Measurements from ENCODE around the gene GOLM1.
"Not testable (repeated sequence)": the region's sequence is repeated elsewhere in the genome, so short reads cannot be mapped to it uniquely, and the experiment has no call there.

Gene GOLM1

DNA sequence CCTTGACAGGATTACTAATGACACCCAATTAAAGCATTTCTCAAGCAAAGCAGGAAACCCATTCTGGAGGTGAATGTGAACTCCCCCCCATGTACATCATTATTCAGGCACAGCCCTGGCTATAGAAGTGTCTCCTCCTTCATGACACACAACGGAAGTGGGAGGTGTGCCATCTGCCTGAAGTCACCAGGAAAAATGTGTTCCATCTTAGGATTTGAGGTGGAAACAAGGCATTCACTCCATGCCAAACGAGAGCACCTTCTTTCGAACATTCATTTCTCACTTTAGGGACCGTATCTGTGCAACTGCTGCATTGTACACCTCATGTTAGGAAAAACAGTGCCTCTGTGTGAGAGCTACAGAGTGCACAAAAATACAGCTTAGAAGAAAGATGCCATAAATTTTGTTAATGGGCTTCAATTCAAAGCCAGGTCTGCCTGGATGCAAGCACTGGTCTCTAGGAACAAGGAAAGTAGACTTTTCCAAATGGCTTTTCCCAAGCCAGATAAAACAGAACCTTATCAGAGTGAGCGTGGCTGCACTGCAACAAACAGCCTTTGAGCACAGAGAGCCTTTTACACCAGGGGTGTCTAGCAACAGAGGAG, 19.4 kb downstream of the GOLM1 start:
- peak; percentile 91 for DNase-seq

DNA sequence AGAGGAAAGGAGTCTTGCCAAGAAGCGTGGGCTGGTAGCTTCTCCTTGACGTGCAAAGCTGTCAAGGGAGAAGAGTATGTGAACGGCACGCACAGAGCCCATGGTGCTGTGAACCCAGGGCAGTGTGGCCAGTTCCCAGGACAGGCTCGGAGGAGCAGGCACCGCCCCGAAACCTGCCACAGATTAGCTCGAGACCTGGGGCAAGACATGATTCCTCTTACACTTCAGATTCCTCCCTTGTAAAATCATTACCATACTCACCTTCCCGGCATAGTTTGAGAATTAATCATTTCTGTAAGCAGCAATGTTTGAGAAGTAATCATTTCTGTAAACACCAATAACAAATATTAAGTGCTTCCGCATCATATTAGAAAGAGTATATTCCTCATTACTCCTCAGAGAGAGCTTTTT, 19.9 kb downstream of the GOLM1 start:
- peak; percentile 93 for DNase-seq

DNA sequence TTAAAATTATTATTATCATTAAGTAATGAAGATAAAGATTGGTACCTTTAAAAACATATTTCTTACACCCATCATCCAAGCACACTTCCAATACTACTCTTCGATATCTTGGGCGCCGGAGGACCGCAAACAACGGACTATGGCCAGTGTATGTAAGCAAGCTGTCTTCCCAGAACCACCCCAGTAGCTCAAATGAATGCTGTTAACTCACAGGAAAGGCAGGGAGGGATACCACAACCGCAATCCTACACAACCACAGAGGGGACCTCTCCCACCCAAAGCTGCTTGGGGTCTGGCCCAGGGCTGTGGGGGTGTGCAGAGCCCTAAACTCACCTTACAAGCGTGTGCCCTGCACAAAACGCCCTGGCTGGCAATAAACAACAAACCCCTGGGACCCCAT, 20.6 kb downstream of the GOLM1 start:
- DNase-seq = no peak

DNA sequence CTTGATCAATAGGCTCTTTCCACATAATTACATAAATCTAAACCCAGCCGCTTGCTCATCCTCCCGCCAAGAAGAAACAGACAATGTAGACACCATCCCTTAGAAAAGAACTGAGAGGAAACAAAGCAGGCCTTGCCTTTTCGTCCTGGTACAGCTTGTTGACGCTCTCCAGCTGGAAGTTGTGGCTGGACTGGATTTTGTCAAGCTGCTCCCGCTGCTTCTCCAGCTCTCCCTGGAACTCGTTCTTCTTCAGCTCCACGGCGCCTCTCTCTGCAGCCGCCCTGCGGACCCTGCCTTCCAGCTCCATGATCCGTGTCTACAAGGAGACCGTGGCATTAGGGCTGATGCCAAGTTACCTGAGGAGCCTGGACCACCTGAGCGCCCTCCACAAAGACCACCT, 22.1 kb downstream of the GOLM1 start:
- no peak for DNase-seq

DNA sequence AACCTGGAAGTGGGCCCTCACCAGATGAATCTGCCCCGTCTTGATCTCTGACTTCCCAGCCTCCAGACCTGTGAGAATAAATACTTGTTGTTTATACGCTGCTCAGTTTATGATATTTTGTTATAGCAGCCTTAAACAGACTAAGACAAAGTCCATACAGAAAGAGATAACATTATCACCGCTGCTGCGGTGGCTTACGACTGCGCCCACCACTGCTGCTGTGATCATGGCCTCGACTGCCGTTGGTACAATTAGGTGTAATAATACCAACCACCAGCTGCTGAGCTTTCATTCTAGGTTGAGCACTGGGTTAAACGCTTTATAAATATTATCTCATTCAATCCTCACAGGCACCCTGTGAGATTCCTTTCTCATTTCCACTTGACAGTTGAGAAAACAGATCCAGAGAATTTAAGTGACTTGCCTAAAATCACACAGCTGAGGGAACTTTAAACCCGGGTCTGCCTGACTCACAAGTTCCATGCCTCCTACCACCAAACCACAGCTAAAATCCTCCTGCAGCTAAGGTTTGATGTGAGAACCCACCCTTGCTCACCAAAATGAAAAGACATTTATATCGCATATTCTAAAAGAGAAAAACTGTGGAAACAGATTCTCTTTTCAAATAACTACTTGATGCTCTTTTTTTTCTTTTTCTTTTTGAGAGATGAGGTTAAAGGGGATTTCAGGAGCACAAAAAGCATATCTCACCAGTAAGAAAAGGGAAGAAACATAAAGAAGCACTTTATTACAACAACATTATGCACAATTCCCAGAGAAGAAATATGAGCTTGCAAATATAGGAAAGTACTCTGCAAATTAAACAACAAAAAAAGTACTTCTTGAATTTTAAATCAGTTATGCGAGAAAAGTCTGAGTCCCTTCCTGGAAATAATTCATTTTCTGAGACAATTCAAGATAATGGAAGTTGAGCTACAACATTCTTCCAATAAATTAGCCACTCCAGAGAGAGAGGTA, 23.9 kb downstream of the GOLM1 start:
- DNase-seq = no peak

DNA sequence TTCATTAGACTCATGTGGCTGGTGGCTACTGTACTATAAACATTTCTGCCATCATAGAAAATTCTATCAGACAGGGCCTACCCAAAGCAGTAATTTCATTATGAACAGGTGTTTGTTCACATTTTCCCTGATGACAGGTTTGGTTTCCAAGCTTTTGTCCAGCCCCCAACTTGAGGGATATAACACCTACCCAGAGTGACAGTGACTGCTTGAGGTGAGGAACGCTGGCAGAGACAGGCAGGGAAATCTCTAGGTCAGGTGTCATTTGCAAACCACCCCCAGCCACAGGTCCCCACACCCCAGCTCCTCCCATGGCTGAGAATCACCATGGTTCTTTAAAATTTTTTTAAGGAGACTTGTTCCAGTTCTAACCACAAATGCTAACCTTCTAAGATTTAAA, 25.5 kb downstream of the GOLM1 start:
- no peak for DNase-seq

DNA sequence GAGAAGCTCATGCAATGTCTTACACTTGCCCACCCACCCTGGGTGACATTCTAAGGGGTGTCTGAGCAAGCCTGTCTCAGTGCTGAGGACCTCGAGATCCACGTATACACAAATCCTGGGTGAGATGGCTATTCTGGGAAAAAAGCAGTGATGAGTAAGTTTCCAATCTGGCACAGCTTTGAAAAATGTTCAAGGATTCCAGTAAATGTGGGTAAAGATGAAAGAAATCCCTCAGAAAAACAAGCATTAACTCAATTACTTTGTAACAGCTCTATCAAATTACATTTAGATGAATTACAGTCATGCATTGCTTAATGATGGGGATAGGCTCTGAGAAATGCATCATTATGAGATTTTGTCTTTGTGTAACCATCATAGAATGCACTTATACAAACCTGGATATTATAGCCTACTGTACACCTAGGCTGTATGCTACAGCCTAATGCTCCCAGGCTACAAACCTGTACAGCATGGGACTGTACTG, 26.9 kb downstream of the GOLM1 start:
- DNase-seq = no peak

DNA sequence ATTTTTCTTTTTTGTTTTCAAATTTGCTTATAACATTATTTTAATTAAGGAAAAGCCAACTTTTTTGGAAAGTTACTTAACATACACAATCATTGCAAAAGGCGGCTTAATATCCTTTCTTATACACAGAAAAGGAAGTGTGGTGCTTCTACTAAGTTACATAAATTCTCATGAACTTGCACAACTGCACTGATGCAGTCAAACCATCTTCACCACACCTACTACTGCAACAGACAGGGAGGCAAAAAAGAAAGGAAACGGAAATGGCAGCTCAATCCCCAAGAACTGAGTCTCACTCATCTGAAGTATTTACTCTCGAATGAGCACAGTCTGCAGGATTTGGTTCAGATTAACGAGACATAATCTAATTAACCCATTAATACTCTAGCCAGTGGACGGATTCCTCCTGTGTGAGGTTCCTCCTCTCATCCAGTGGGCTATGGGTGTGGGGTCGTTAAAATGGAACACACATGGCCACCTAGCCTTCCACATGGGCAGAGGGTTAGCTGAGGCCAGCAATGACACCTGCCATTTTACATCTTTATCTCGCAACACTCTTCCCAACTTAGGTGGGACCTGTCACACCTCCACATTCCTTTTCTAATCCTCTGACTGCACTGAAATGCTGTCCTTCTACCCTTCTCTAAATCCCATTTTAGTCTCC, 30.0 kb downstream of the GOLM1 start:
- no peak for DNase-seq

DNA sequence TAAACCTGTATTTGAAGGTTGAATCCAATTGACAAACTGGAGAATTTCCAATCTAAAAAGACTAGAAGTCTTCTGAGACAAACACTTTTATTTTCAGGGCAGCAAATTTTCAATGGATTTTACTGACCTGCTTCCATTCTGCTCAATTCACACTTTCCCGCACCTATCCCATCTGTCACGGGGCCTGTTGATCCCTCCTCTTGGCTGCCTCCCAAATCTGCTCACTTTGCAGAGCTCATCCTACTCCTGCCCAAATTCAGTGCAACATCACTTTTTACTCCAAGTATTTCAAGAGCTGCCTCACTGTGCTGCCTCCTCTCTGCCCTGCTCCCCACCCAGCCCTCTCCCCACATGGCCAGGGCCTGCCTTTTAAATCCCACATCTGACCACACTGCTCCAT, 35.1 kb downstream of the GOLM1 start:
- no peak for DNase-seq

DNA sequence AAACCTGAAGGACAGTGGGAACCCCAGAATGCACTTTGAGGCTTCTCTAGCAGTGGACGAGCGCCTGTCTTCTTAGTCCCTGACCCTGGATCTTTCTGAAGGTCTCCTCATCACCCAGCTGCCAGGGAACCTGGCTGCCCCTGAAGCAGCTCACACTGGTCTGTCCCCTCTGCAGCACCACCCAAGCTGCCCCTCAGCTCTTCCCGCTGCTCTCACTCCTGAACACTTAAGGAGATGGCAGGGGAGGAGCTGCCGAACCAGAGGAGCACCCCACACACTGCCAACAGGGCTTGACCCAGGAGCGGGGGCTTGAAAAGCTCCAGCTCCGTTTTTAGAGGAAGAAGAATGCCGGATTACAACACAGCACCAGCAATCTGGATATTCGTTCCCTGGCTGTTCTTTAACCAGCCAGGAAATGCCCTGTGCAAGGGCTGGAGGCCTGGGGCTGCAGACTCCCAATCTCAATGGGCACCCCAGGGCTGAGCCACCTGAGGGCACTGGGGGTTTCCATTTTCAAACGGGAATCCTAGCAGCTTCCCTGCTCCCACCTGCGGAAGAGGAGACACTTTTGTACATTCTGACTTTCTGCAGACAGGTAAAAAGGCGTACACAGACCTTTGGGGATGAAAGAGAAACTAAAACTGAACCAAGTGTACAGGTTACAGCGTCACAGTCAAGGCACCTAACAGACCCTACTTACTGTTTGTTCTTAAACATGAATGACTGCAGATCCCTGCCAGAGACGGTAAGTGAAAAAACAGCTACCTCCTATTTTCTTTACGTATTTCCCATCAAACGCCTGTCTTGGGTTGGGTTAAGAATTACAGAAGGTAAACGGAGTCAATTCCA, 36.3 kb downstream of the GOLM1 start:
- no peak for DNase-seq

DNA sequence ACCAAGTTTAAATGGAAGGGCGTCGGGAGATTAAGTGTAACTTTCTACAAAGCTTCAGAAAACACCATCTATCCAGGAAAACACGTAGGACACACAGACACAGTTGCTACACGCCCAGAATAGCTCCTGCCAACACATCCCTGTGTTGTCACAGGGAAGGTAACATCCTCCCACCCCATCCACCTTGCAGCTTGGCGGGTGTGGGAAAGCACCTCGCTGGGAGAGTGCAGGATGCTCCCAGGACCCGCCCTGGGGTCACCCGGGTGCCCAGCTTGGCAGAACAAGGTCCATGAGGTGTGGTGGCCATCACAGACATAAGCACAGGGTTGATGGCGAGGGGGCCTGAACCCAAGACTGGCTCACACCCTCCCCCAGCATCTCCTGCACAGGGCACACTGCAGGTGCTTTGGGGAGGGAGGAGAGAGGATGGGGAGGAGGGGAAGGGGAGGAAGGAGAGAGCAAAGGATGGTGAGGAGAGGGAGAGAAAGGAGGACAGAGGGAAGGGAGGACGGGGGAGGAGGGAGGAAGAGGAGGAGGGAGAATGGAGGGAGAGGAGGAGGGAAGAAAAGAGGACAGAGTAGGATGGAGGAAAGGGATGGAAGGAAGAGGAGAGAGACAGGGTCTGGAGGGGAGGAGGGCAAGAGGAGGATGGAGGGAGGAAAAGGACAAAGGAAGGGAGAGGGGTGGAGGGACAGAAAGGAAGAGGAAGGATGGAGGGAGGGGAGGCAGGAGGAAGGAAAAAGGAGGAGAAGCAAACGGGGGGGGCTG, 37.2 kb downstream of the GOLM1 start:
- no peak for DNase-seq

DNA sequence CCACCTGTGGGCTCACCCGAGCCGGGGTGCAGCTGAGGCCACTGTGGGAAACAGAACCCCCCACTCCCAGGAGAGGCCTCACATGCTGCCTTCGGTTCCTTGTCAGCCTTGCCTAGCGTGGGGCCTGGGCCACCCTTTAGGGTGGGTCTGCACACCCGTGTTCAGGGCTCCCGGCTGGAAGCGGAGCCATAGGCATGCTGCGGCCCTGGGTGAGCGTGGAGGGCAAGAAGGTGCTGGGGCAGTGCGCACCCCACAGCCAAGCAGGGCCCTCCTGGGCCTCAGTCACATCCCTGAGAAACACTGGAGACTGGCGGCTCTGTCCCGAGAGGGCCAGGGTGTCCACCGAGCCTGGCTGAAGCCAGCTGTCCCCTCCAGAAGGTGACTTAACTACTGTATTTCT, 41.9 kb downstream of the GOLM1 start:
- no peak for DNase-seq

DNA sequence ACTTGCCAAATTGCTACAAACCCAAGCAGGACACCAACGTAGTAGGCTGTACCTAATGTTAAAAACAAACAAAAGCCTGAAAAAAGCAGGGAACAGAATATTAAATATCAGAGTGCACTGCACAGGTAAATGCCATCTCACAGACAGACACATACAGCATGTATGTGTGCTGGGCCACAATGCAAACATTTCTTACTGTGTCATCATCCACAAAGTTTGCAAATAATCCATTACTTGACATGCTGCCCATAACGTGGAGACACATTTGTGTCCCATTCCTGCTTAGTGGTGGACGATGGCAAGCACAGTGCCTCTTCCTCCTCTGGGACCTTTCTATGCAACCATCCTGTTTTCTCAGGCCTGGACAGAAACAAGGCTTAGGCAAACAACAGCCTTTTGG, 44.7 kb downstream of the GOLM1 start:
- DNase-seq = no peak

DNA sequence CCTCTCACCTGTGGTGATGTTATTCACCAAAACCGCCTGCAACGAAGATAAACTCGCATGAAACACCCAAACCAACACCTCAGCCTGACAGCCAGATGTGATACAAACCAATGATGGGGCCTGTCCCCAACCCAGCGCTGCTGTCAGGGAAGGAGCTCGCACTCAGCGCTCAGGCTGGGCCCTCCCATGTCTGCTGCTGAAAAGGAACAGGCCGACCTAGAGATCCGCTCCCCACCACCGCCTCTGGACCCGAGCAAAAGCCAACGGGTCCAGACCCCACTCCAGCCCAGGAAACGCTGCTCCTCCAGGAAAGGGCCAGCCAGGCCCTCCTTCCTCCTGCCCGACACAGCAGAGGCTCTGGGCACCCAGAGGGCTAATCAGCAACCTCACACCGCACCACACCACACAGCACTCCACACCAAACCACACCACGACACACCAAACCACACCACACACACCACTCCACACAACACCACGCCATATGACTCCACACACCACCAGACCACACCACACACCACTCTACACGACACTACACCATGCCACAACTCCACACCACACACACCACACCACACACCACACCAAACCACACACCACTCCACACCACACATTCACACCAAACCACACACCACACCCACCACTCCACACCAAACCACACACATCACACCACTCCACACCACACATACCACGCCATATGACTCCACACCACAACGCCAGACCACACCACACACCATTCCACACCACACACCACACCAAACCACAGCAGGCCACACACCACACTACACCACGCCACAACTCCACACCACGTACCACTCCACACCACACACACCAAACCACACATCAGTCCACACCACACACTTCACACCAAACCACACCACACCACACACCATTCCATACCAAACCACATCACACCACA, 46.5 kb downstream of the GOLM1 start:
- no peak for DNase-seq

DNA sequence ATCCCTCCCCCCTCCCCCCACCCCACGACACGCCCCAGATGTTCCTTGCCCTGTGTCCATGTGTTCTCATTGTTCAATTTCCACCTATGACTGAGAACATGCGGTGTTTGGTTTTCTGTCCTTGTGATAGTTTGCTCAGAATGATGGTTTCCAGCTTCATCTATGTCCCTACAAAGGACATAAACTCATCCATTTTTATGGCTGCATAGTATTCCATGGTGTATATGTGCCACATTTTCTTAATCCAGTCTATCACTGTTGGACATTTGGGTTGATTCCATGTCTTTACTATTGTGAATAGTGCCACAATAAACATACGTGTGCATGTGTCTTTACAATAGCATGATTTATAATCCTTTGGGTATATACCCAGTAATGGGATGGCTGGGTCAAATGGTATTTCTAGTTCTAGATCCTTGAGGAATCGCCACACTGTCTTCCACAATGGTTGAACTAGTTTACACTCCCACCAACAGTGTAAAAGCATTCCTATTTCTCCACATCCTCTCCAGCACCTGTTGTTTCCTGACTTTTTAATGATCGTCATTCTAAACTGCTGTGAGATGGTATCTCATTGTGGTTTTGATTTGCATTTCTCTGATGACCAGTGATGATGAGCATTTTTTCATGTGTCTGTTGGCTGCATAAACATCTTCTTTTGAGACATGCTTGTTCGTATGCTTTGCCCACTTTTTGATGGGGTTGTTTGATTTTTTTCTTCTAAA, 51.2 kb downstream of the GOLM1 start:
- DNase-seq = not testable (repeated sequence)

DNA sequence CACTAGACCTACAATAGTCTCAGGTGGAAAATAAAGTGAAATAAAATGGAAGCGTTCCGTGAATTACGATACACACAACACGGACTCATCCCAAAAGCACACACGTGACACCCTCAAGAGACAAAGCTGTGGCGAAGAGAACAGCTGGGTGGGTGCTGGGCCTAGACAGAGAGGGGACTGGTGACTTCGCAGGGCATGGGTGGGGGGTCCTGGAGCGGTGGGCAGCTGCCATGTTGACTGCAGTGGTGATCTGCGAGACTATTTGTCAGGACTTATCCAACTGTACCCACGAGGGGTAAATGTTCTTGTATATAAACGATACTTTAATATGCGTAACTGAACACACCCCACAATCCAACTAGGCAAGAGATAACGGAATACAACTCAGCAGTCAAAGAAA, 52.0 kb downstream of the GOLM1 start:
- no peak for DNase-seq

DNA sequence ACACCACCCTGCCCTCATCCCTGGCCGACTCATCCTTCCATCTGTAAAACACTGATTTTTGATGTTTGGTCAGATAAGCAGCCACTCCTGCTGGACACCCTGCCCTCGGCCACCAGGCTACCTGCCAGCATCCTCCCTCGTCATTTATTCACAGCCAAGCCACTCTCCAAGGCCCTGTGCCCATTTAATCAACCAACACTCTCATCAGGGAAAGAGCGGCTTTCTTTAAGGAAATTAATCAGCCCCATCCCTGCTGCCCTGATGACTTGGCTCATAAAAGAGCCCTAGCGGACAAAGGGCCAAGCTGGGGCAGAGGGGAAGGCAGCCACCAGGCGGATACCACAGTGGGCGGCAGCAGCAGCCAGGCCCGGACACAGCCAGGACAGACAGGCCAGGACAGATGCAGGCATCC, 52.4 kb downstream of the GOLM1 start:
- no peak for DNase-seq

DNA sequence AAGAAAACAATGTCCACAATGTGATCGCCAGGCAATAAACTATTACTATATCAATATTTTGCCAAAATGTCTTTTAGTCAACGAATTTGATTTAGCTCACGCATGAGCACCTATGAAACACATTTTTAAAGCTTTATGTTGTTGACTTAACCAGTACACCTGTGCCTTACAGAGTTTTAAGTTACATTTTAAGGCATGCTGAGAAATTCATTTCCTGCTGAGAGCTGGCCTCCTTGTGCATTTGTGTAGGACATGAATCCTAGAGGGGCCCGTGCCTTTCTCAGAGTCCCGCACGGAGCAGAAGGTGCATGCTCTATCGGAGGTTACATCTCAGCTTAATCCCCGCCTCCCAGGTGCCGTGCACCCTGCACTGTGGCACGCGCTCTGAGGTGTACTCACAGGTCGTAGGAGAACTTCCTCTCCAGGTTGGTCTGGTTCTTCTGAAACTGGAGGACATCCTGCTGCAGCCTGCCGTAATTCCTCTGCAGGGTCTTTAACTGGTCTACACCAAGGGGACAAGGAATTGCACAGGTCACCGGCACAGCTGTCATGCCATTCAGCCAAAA, 53.2 kb downstream of the GOLM1 start:
- DNase-seq = no peak

DNA sequence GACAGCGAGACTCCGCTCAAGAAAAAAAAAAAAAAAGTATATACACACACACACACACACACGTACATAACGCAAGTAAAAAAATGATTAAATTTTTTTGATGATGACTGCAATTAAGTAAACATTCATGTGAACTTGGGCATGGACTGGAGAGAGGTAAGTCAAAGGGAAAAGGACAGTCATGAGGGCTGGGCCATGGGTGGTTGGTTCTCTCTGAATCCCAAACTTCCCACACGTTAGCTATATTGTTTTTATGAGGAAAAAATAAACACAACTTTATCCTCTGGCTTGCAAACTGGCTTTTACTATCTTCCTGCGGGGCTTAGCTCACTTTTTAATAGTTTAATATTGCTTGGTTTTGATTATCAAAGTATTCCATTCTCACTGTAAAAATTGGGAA, 53.7 kb downstream of the GOLM1 start:
- DNase-seq = no peak

DNA sequence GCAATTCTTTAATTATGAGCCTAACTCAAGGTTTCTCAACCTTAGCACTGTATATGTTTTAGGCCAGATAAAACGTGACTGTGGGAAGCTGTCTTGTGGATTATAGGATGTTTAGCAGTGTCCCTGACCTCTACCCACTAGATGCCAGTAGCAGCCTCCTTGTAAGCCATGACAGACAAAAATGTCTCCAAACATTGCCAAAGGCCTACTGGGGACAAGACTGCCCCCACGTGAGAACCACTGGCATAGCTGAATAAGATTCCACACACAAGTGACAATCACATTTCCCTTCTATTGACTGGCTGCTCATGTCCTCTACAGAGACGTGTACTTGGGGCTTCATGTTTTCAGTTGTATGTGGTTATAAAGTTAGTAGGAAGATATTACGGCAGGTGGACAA, 55.4 kb downstream of the GOLM1 start:
- no peak for DNase-seq

Measured in kidney glomerular epithelial cell (primary cell).